Activated T-cell treated with anti-CD3 and anti-CD28 coated beads, Interleukin-2, amount 50 U/mL, for 72 hours (primary cell): ENCODE measurements around the gene SIDT2. TPM values are rescaled to one million over a fixed set of nuclear protein-coding genes. Genes with fewer than 3 reads are reported as not detected.

Experiments
- ATAC-seq, 2 donors: fragments of 150-1000 bp; cut with Tn5 transposase; replicated peaks in 1 of 2; 2 replicates each; pipeline ENCODE4 v1.10.0; 2021; ENCODE audit warnings: moderate library complexity in 2 of 2, mild to moderate bottlenecking in 1 of 2
- DNase-seq, 2 donors: peaks; one replicate each; pipeline ENCODE4 v3.0.0; 2021 to 2022; ENCODE audit warnings: mixed read lengths in 1 of 2
- H3K27ac Mint-ChIP-seq: one replicate; pipeline ENCODE4 v1.8.0; 2022; ENCODE audit warnings: mild to moderate bottlenecking, moderate library complexity, mixed read lengths
- H3K27me3 Mint-ChIP-seq: one replicate; pipeline ENCODE4 v1.8.0; 2022; ENCODE audit warnings: low read depth, mixed read lengths
- H3K36me3 Mint-ChIP-seq, 2 donors: one replicate each; pipeline ENCODE4 v1.8.0; 2022; ENCODE audit warnings: mixed read lengths in 2 of 2, mild to moderate bottlenecking in 1 of 2; ENCODE audit not compliant: insufficient read depth in 2 of 2
- H3K4me1 Mint-ChIP-seq: one replicate; pipeline ENCODE4 v1.8.0; 2022; ENCODE audit warnings: low read depth, mixed read lengths
- H3K4me3 Mint-ChIP-seq, 2 donors: one replicate each; pipeline ENCODE4 v1.8.0; 2022; ENCODE audit warnings: mild to moderate bottlenecking in 2 of 2, mixed read lengths in 2 of 2, moderate library complexity in 2 of 2
- H3K9me3 Mint-ChIP-seq, 2 donors: one replicate each; pipeline ENCODE4 v1.8.0; 2022; ENCODE audit warnings: mixed read lengths in 2 of 2
- total RNA-seq, 2 donors: library from RNA; stranded (reverse); gene quantifications; one replicate each; pipeline ENCODE4 v1.2.3, GENCODE V29; 2022

SIDT2 gene
- total RNA-seq, 2 donors from 2014 or later: 32.0 to 40.3 TPM

DNA sequence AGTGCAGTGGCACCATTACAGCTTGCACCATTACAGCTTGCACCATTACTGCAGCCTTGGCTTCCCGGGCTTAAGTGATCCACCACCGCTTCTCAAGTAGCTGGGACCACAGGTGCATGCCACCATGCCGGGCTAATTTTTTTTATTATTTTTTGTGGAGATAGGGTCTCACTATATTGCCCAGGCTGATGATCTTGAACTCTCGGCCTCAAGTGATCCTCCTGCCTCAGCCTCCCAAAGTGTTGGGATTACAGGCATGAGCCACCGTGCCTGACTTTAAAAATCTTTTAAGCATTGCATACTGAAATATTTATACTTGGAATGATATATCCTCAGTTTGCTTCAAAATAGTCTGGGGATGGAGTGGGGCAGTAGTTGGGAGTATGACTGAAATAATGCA is 24.1 kb upstream of the SIDT2 start:
- no peaks in the 10 kb centered on the region for H3K36me3 Mint-ChIP-seq
- H3K27me3 Mint-ChIP-seq: no peaks in the 10 kb centered on the region
- DNase-seq (no peak), ATAC-seq (no peak)
- no peaks in the 10 kb centered on the region for H3K9me3 Mint-ChIP-seq
- H3K4me3 Mint-ChIP-seq: no peak overlapping the region
- H3K27ac Mint-ChIP-seq: no peak overlapping the region
- peaks cover 8% of the 10 kb centered on the region for H3K4me1 Mint-ChIP-seq

GRCh38 chr11:117157507-117157906 is 21.0 kb upstream of the SIDT2 start:
- H3K9me3 Mint-ChIP-seq: no peaks in the 10 kb centered on the region
- H3K36me3 Mint-ChIP-seq: peaks cover 0 to 7% of the 10 kb centered on the region in 2 donors
- DNase-seq: no peak
- H3K4me1 Mint-ChIP-seq: no peaks in the 10 kb centered on the region
- H3K27me3 Mint-ChIP-seq: no peaks in the 10 kb centered on the region
- H3K4me3 Mint-ChIP-seq: no peak overlapping the region
- no peak for ATAC-seq
- no peak overlapping the region for H3K27ac Mint-ChIP-seq

- Mint-ChIP-seq H3K4me1 (no peaks in the 10 kb centered on the region), H3K4me3 (no peak overlapping the region), H3K9me3 (no peaks in the 10 kb centered on the region), H3K27ac (no peak overlapping the region), H3K36me3 (peaks cover 2 to 9% of the 10 kb centered on the region in 2 donors), H3K27me3 (no peaks in the 10 kb centered on the region)
- ATAC-seq: peak in 1 of 2 donors; percentile 62
- DNase-seq: no peak
These were observed 18.7 kb upstream of the SIDT2 start for GRCh38 chr11:117159892-117160291.

- H3K4me3 Mint-ChIP-seq: no peak overlapping the region
- no peaks in the 10 kb centered on the region for H3K27me3 Mint-ChIP-seq
- ATAC-seq (no peak), DNase-seq (no peak)
- H3K9me3 Mint-ChIP-seq: no peaks in the 10 kb centered on the region
- peak overlapping the region; percentile 76 for H3K27ac Mint-ChIP-seq
- H3K36me3 Mint-ChIP-seq: peaks cover 6 to 14% of the 10 kb centered on the region in 2 donors
- no peaks in the 10 kb centered on the region for H3K4me1 Mint-ChIP-seq
These were observed 17.7 kb upstream of the SIDT2 start for GRCh38 chr11:117160826-117161225.

GRCh38 chr11:117166491-117166890 is 12.1 kb upstream of the SIDT2 start:
- H3K4me1 Mint-ChIP-seq: no peaks in the 10 kb centered on the region
- no peak for ATAC-seq
- no peak overlapping the region for H3K27ac Mint-ChIP-seq
- H3K27me3 Mint-ChIP-seq: no peaks in the 10 kb centered on the region
- H3K4me3 Mint-ChIP-seq: no peak overlapping the region
- no peak for DNase-seq
- H3K9me3 Mint-ChIP-seq: no peaks in the 10 kb centered on the region
- peaks cover 6 to 26% of the 10 kb centered on the region in 2 donors for H3K36me3 Mint-ChIP-seq

- no peak overlapping the region for H3K4me3 Mint-ChIP-seq
- no peaks in the 10 kb centered on the region for H3K27me3 Mint-ChIP-seq
- ATAC-seq: no peak
- H3K9me3 Mint-ChIP-seq: no peaks in the 10 kb centered on the region
- H3K27ac Mint-ChIP-seq: no peak overlapping the region
- DNase-seq: no peak
- H3K36me3 Mint-ChIP-seq: peaks cover 4 to 24% of the 10 kb centered on the region in 2 donors
- H3K4me1 Mint-ChIP-seq: peaks cover 4% of the 10 kb centered on the region
These were observed 8.8 kb upstream of the SIDT2 start for GRCh38 chr11:117169736-117170135.

- H3K9me3 Mint-ChIP-seq: no peaks in the 10 kb centered on the region
- no peak for DNase-seq
- no peaks in the 10 kb centered on the region for H3K27me3 Mint-ChIP-seq
- no peak for ATAC-seq
- H3K4me1 Mint-ChIP-seq: peaks cover 4% of the 10 kb centered on the region
- H3K27ac Mint-ChIP-seq: no peak overlapping the region
- peaks cover 4 to 24% of the 10 kb centered on the region in 2 donors for H3K36me3 Mint-ChIP-seq
- no peak overlapping the region for H3K4me3 Mint-ChIP-seq
These were observed 8.3 kb upstream of the SIDT2 start for GRCh38 chr11:117170210-117170609.

DNA sequence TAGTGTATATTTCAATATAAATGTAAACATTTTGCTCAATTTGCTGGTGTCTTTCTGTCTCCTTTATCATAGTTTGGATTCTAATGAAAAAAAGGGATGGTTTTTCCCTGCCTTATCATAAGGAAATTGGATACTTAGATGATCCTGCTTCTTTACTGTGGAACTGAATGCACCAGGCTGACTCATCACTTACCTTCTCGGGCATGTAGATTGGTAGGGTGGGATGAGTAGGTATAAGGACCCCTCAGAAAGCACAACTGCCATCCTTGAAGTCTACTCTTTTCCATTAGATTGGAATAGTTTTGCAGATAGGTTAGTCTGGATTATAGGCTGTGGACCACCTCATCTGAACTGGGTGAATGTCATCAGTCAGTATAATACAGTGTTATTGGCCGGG is 7.5 kb upstream of the SIDT2 start:
- Mint-ChIP-seq H3K27me3 (no peaks in the 10 kb centered on the region), H3K36me3 (peaks cover 0 to 18% of the 10 kb centered on the region in 2 donors), H3K4me3 (no peak overlapping the region), H3K4me1 (peaks cover 4% of the 10 kb centered on the region), H3K9me3 (no peaks in the 10 kb centered on the region), H3K27ac (peak overlapping the region; percentile 54)
- ATAC-seq (no peak), DNase-seq (no peak)

- no peaks in the 10 kb centered on the region for H3K27me3 Mint-ChIP-seq
- peaks cover 0 to 15% of the 10 kb centered on the region in 2 donors for H3K36me3 Mint-ChIP-seq
- ATAC-seq: no peak
- peaks cover 4% of the 10 kb centered on the region for H3K4me1 Mint-ChIP-seq
- H3K27ac Mint-ChIP-seq: peak overlapping the region; percentile 54
- DNase-seq: no peak
- H3K4me3 Mint-ChIP-seq: no peak overlapping the region
- no peaks in the 10 kb centered on the region for H3K9me3 Mint-ChIP-seq
These were observed 7.0 kb upstream of the SIDT2 start for GRCh38 chr11:117171404-117172061.

GRCh38 chr11:117172724-117173421 is 5.7 kb upstream of the SIDT2 start:
- ATAC-seq: no peak
- peaks cover 0 to 11% of the 10 kb centered on the region in 2 donors for H3K36me3 Mint-ChIP-seq

DNA sequence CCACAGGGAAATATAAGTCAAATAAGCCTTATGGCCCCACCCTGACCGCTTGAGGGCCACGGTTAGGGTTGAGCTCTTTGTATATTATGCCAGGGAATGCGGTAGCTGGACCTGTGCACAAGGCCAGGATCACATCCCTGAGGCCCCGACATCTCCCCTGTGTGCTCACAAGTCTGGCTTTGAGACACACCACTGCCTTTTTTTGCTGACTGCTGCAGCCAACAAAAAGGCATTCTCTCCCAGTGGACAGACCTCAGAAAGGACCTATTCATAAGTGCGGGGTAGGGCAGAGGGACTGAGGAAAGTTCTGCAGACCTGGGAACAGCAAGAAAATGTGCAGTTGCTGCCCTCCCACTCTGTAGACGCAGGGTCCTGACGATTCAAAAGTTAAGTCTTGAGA is 3.4 kb upstream of the SIDT2 start:
- no peaks in the 10 kb centered on the region for H3K9me3 Mint-ChIP-seq
- H3K36me3 Mint-ChIP-seq: peaks cover 0 to 4% of the 10 kb centered on the region in 2 donors
- H3K27ac Mint-ChIP-seq: no peak overlapping the region
- DNase-seq: no peak
- H3K4me1 Mint-ChIP-seq: peaks cover 24% of the 10 kb centered on the region
- H3K27me3 Mint-ChIP-seq: no peaks in the 10 kb centered on the region
- H3K4me3 Mint-ChIP-seq: no peak overlapping the region
- no peak for ATAC-seq

More at GRCh38 chr11:117172724-117173421, 5.7 kb upstream of the SIDT2 start:
- H3K9me3 Mint-ChIP-seq: no peaks in the 10 kb centered on the region
- H3K4me1 Mint-ChIP-seq: peaks cover 9% of the 10 kb centered on the region
- DNase-seq: no peak
- no peak overlapping the region for H3K4me3 Mint-ChIP-seq
- H3K27me3 Mint-ChIP-seq: no peaks in the 10 kb centered on the region
- H3K27ac Mint-ChIP-seq: no peak overlapping the region

DNA sequence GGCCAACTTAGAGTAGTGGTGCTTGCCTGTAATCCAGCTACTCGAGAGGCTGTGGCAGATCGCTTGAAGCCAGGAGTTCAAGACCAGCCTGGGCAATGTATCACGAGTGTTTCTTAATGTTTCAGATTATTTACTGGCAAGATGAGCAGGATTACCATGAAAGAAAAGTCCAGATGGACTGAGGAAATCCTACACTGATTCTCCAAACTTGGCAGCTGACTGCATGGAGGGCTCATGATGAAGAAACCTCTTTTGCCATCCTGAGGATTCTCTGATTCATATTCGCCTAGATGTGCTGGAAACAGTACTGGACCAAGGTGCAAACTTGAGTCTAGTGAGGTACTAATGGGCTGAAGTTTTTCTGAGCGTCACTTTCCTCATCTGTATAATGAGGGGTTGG is 2.8 kb upstream of the SIDT2 start:
- no peak for ATAC-seq
- peaks cover 30% of the 10 kb centered on the region for H3K4me1 Mint-ChIP-seq
- H3K4me3 Mint-ChIP-seq: no peak overlapping the region
- no peak overlapping the region for H3K27ac Mint-ChIP-seq
- no peaks in the 10 kb centered on the region for H3K27me3 Mint-ChIP-seq
- H3K36me3 Mint-ChIP-seq: peaks cover 0 to 2% of the 10 kb centered on the region in 2 donors
- DNase-seq: no peak
- H3K9me3 Mint-ChIP-seq: no peaks in the 10 kb centered on the region

GRCh38 chr11:117176186-117176585 is 2.4 kb upstream of the SIDT2 start:
- H3K27ac Mint-ChIP-seq: no peak overlapping the region
- H3K4me3 Mint-ChIP-seq: no peak overlapping the region
- no peaks in the 10 kb centered on the region for H3K27me3 Mint-ChIP-seq
- DNase-seq (no peak), ATAC-seq (no peak)
- peaks cover 34% of the 10 kb centered on the region for H3K4me1 Mint-ChIP-seq
- H3K36me3 Mint-ChIP-seq: peaks cover 0 to 2% of the 10 kb centered on the region in 2 donors
- H3K9me3 Mint-ChIP-seq: no peaks in the 10 kb centered on the region
